Gastrocnemius medialis (tissue), 4 donors: ENCODE results near the gene CAMTA2. TPM values are rescaled to one million over a fixed set of nuclear protein-coding genes. Genes with fewer than 3 reads are reported as not detected.
"Not testable (repeated sequence)": the region's sequence is repeated elsewhere in the genome, so short reads cannot be mapped to it uniquely, and the experiment has no call there.

Source experiments
- ATAC-seq, 2 donors: fragments of 150-250 bp; one replicate each; pipeline ENCODE4 v1.9.1; 2016
- DNase-seq, 2 donors: peaks; one replicate each; pipeline ENCODE4 v3.0.0-alpha.2; 2019
- H3K27ac ChIP-seq, 4 donors: fragments of 200-600 bp; sonication (generic); 1 replicate in 1 of 4; 2 replicates in 3 of 4; pipeline ENCODE4 v1.5.1; 2016 to 2018; ENCODE audit warnings: mild to moderate bottlenecking in 2 of 4, moderate library complexity in 1 of 4
- H3K27me3 ChIP-seq, 3 donors: fragments of 200-600 bp; sonication (generic) in 2 of 3; 1 replicate in 1 of 3; 2 replicates in 2 of 3; pipeline versions ENCODE4 v1.5.1 to v1.6.0; 2016 to 2019; ENCODE audit warnings: mild to moderate bottlenecking in 1 of 3, moderate library complexity in 1 of 3
- H3K36me3 ChIP-seq, 2 donors: fragments of 200-600 bp; sonication (generic) in 1 of 2; one replicate each; pipeline ENCODE4 v1.5.1; 2017 to 2018
- H3K4me1 ChIP-seq, 2 donors: fragments of 200-600 bp; sonication (generic) in 1 of 2; one replicate each; pipeline ENCODE4 v1.5.1; 2016 to 2017; ENCODE audit warnings: mild to moderate bottlenecking in 2 of 2
- H3K4me3 ChIP-seq, 4 donors: fragments of 200-600 bp; sonication (generic) in 3 of 4; 1 replicate in 1 of 4; 2 replicates in 3 of 4; pipeline ENCODE4 v1.5.1; 2016 to 2019; ENCODE audit warnings: mild to moderate bottlenecking in 2 of 4
- H3K9me3 ChIP-seq, 3 donors: fragments of 200-600 bp; sonication (generic) in 2 of 3; 1 replicate in 1 of 3; 2 replicates in 2 of 3; pipeline ENCODE4 v1.5.1; 2016 to 2019
- POLR2A ChIP-seq, 2 donors: fragments of 450-650 bp; IDR thresholded peaks; one replicate each; pipeline ENCODE4 v1.6.1; 2017; ENCODE audit warnings: antibody characterized with exemption in 2 of 2, mild to moderate bottlenecking in 2 of 2, moderate library complexity in 2 of 2
- in situ Hi-C, 4 donors: fragments of 200-750 bp; cut with MboI; loops; one replicate each; pipeline versions ENCODE4 v1.15.0 to v1.8.0; 2017; ENCODE audit warnings: low sequenced_read_pairs in 4 of 4
- intact Hi-C: fragments of 100-400 bp; cut with DNase I; formaldehyde crosslinking; loops from one replicate; pipeline ENCODE4 v1.15.1; 2023; ENCODE audit warnings: low total_unique reads
- total RNA-seq, 4 donors: library from RNA; depleted of rRNA; stranded (reverse); fragments of >200 nt; gene quantifications; one replicate each; pipeline versions ENCODE4 v1.1.0 to v1.2.3, GENCODE V29; 2016
- TF ChIP-seq, protein P1 (sequence below), 5 experiments: fragments of 450-650 bp in 3 of 5; fragments of 200-600 bp in 2 of 5; sonication (generic) in 2 of 5; IDR thresholded peaks in 4 of 5; conservative IDR thresholded peaks in 1 of 5; 1 replicate in 4 of 5; 2 replicates in 1 of 5; pipeline ENCODE4 v1.5.1; 2016 to 2019; ENCODE audit warnings: antibody characterized with exemption in 5 of 5, mild to moderate bottlenecking in 3 of 5, moderate library complexity in 3 of 5

CAMTA2 gene
- total RNA-seq, 4 donors from 2014 or later: 19.1 to 46.4 (median 36.4) TPM

DNA sequence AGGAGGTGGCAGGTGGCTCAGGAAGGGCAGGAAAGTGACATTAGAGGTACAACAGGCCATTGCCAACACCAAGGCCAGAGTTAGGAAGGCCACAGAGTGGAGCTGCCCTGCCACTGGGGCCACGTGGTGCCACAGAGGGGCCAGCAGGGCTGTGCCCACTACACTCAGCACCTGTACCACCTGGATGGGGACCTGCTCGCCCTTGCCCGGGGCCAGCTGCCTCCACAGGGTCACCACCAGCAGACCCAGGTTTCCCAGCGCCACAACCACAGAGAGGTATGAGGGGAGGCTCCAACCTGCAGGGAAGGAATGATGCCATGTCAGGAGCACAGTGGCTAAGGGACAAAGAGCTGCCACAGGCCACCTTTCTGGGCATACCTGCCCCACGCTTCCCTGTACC is 46.6 kb upstream of the CAMTA2 start:
- no peaks in the 10 kb centered on the region for H3K9me3 ChIP-seq
- H3K36me3 ChIP-seq: no peaks in the 10 kb centered on the region
- no peak for ATAC-seq
- TF ChIP-seq POLR2A (IDR thresholded peaks at IDR 0.05): no peak
- TF ChIP-seq, protein P1, sequence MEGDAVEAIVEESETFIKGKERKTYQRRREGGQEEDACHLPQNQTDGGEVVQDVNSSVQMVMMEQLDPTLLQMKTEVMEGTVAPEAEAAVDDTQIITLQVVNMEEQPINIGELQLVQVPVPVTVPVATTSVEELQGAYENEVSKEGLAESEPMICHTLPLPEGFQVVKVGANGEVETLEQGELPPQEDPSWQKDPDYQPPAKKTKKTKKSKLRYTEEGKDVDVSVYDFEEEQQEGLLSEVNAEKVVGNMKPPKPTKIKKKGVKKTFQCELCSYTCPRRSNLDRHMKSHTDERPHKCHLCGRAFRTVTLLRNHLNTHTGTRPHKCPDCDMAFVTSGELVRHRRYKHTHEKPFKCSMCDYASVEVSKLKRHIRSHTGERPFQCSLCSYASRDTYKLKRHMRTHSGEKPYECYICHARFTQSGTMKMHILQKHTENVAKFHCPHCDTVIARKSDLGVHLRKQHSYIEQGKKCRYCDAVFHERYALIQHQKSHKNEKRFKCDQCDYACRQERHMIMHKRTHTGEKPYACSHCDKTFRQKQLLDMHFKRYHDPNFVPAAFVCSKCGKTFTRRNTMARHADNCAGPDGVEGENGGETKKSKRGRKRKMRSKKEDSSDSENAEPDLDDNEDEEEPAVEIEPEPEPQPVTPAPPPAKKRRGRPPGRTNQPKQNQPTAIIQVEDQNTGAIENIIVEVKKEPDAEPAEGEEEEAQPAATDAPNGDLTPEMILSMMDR (IDR thresholded peaks at IDR 0.05 in 4 of 5, conservative IDR thresholded peaks at IDR 0.05 in 1 of 5): no peak
- no peak overlapping the region for H3K4me3 ChIP-seq
- in situ Hi-C loops (no loop called here), intact Hi-C loops (loop anchor here (2.0 kb wide), 1 partner anchor 15 kb away; no protein-coding TSS in a partner anchor)
- no peak overlapping the region for H3K27ac ChIP-seq
- no peaks in the 10 kb centered on the region for H3K4me1 ChIP-seq
- peaks cover 8 to 11% (median 9%) of the 10 kb centered on the region in 3 donors for H3K27me3 ChIP-seq
- no peak for DNase-seq

DNA sequence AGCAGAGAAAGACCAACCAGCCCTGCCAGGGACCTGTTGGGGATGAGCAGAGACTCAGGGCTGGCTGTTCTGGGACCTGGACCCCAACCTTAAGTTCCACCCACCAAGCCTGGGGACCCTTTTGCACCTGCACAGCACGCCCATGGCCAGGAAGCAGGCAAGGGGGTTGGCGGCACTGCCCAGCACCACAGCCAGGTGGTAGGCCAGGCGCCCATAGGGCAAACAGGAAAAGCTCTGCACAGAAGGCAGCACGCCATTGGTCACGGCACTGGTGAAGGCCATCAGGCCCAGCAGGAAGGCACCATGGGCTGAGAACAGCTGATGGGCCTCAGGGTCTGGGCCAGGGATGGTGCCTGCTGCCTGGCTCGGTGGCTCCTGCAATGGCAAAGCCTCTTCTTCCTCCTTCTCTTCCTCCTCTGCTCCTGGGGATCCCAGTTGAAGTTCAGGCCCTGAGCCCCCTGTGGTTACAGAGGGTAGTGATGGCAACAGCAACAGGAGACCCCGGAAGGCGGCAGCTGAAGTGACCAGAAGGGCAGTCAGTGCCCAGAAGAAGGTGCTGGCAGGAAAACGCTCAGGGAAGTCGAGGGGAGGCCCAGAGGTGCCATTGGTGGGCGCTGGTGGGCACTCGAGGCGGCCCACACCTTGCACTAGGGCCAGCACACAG is 46.0 kb upstream of the CAMTA2 start:
- no peak overlapping the region for H3K27ac ChIP-seq
- no peaks in the 10 kb centered on the region for H3K4me1 ChIP-seq
- H3K4me3 ChIP-seq: no peak overlapping the region
- no peaks in the 10 kb centered on the region for H3K36me3 ChIP-seq
- DNase-seq (no peak), ATAC-seq (no peak)
- in situ Hi-C loops: no loop called here
- intact Hi-C loops: loop anchor here (2.0 kb wide), 2 partner anchors 15 to 29 kb away; no protein-coding TSS in a partner anchor
- no peaks in the 10 kb centered on the region for H3K9me3 ChIP-seq
- peaks cover 8 to 11% (median 9%) of the 10 kb centered on the region in 3 donors for H3K27me3 ChIP-seq
- TF ChIP-seq, protein P1 (IDR thresholded peaks at IDR 0.05 in 4 of 5, conservative IDR thresholded peaks at IDR 0.05 in 1 of 5): no peak
- TF ChIP-seq POLR2A (IDR thresholded peaks at IDR 0.05): no peak

- in situ Hi-C loops: no loop called here
- Histone ChIP-seq H3K4me3 (no peak overlapping the region), H3K27me3 (peaks cover 8 to 11% (median 9%) of the 10 kb centered on the region in 3 donors), H3K4me1 (no peaks in the 10 kb centered on the region), H3K27ac (no peak overlapping the region), H3K9me3 (no peaks in the 10 kb centered on the region), H3K36me3 (no peaks in the 10 kb centered on the region)
- intact Hi-C loops: loop anchor here (2.0 kb wide), 1 partner anchor 30 kb away; no protein-coding TSS in a partner anchor
- DNase-seq (no peak), ATAC-seq (no peak)
- TF ChIP-seq, protein P1 (IDR thresholded peaks at IDR 0.05 in 4 of 5, conservative IDR thresholded peaks at IDR 0.05 in 1 of 5): no peak
- no peak for TF ChIP-seq POLR2A (IDR thresholded peaks at IDR 0.05)
Measured at GRCh38 chr17:5032865-5033264, 45.4 kb upstream of the CAMTA2 start.

GRCh38 chr17:5031365-5032082 is 44.0 kb upstream of the CAMTA2 start:
- no peak overlapping the region for H3K27ac ChIP-seq
- no peaks in the 10 kb centered on the region for H3K9me3 ChIP-seq
- in situ Hi-C loops: no loop called here
- peaks cover 8 to 11% (median 9%) of the 10 kb centered on the region in 3 donors for H3K27me3 ChIP-seq
- TF ChIP-seq, protein P1 (IDR thresholded peaks at IDR 0.05 in 4 of 5, conservative IDR thresholded peaks at IDR 0.05 in 1 of 5): peak; percentile 66 to 85 (median 83)
- TF ChIP-seq POLR2A (IDR thresholded peaks at IDR 0.05): no peak
- no peaks in the 10 kb centered on the region for H3K4me1 ChIP-seq
- H3K36me3 ChIP-seq: no peaks in the 10 kb centered on the region
- intact Hi-C loops: loop anchor here (2.0 kb wide), 1 partner anchor 31 kb away; no protein-coding TSS in a partner anchor
- ATAC-seq: peak; percentile 58 to 61
- peak overlapping the region; percentile 43 to 53 (median 47) for H3K4me3 ChIP-seq
- DNase-seq: peak; percentile 40 to 65

GRCh38 chr17:5030168-5030567 is 42.7 kb upstream of the CAMTA2 start:
- H3K36me3 ChIP-seq, ATAC-seq, H3K4me1 ChIP-seq, in situ Hi-C loops, intact Hi-C loops, DNase-seq, H3K27ac ChIP-seq, H3K27me3 ChIP-seq, H3K9me3 ChIP-seq, H3K4me3 ChIP-seq: not testable (repeated sequence)
